H9 (cell line): ENCODE measurements around the gene TTC7B. TPM values are rescaled to one million over a fixed set of nuclear protein-coding genes. Genes with fewer than 3 reads are reported as not detected.

Experiments
- DNase-seq: peaks from one replicate; pipeline ENCODE4 v3.0.0-alpha.2; 2017
- H2AFZ ChIP-seq: one replicate; pipeline ENCODE4 v1.6.1; 2013; ENCODE audit warnings: mild to moderate bottlenecking, low read length, control low read depth, moderate library complexity
- H2AK5ac ChIP-seq: 2 replicates; pipeline ENCODE4 v1.6.1; 2013; ENCODE audit warnings: low read length, control low read depth, mixed read lengths; ENCODE audit not compliant: insufficient read length
- H2BK120ac ChIP-seq: one replicate; pipeline ENCODE4 v1.6.1; 2013; ENCODE audit warnings: low read depth, mild to moderate bottlenecking, low read length, control low read depth, inconsistent platforms; ENCODE audit not compliant: poor library complexity, severe bottlenecking
- H2BK12ac ChIP-seq: 2 replicates; pipeline ENCODE4 v1.6.1; 2013; ENCODE audit warnings: low read length, control low read depth, mixed read lengths, low read depth; ENCODE audit not compliant: insufficient read length
- H2BK15ac ChIP-seq: 2 replicates; pipeline ENCODE4 v1.6.1; 2013; ENCODE audit warnings: low read depth, low read length, control low read depth
- H2BK20ac ChIP-seq: one replicate; pipeline ENCODE4 v1.6.1; 2013; ENCODE audit warnings: low read depth, mild to moderate bottlenecking, low read length, control low read depth, inconsistent platforms; ENCODE audit not compliant: poor library complexity, severe bottlenecking
- H2BK5ac ChIP-seq: 2 replicates; pipeline ENCODE4 v1.6.1; 2013; ENCODE audit warnings: low read length, control low read depth, mixed read lengths; ENCODE audit not compliant: insufficient read length
- H3K14ac ChIP-seq: 2 replicates; pipeline ENCODE4 v1.6.1; 2013; ENCODE audit warnings: low read length, control low read depth; ENCODE audit not compliant: insufficient read depth
- H3K18ac ChIP-seq: 2 replicates; pipeline ENCODE4 v1.6.1; 2013; ENCODE audit warnings: low read depth, mild to moderate bottlenecking, mixed read lengths, low read length, control low read depth; ENCODE audit not compliant: insufficient read length
- H3K23ac ChIP-seq: 2 replicates; pipeline ENCODE4 v1.6.1; 2013; ENCODE audit warnings: low read length, control low read depth, mixed read lengths, low read depth; ENCODE audit not compliant: insufficient read length
- H3K23me2 ChIP-seq: 2 replicates; pipeline ENCODE4 v1.6.1; 2013; ENCODE audit warnings: low read depth, mild to moderate bottlenecking, mixed read lengths, low read length, control low read depth; ENCODE audit not compliant: insufficient read length, poor library complexity, severe bottlenecking
- H3K27ac ChIP-seq: 2 replicates; pipeline ENCODE4 v1.5.1; 2013; ENCODE audit warnings: low read length, control low read depth, mixed read lengths, low read depth; ENCODE audit not compliant: insufficient read length
- H3K27me3 ChIP-seq: 2 replicates; pipeline ENCODE4 v1.6.1; 2013; ENCODE audit warnings: low read length, control low read depth, inconsistent platforms; ENCODE audit not compliant: insufficient read depth
- H3K4ac ChIP-seq: 2 replicates; pipeline ENCODE4 v1.6.1; 2013; ENCODE audit warnings: low read depth, mild to moderate bottlenecking, control low read depth, inconsistent platforms, low read length, moderate library complexity
- H3K4me1 ChIP-seq: 2 replicates; pipeline ENCODE4 v1.6.1; 2013; ENCODE audit warnings: low read length, control low read depth, inconsistent platforms; ENCODE audit not compliant: insufficient read depth
- H3K4me2 ChIP-seq: 2 replicates; pipeline ENCODE4 v1.6.1; 2013; ENCODE audit warnings: low read length, control low read depth, mixed read lengths; ENCODE audit not compliant: insufficient read length, insufficient read depth
- H3K56ac ChIP-seq: 2 replicates; pipeline ENCODE4 v1.6.1; 2013; ENCODE audit warnings: low read depth, mild to moderate bottlenecking, mixed read lengths, low read length, control low read depth; ENCODE audit not compliant: insufficient read length
- H3K79me1 ChIP-seq: 2 replicates; pipeline ENCODE4 v1.6.1; 2013; ENCODE audit warnings: low read depth, mild to moderate bottlenecking, moderate library complexity, low read length, control low read depth, inconsistent platforms; ENCODE audit not compliant: insufficient read depth, poor library complexity, severe bottlenecking
- H3K79me2 ChIP-seq: 2 replicates; pipeline ENCODE4 v1.6.1; 2013; ENCODE audit warnings: low read length, control low read depth, inconsistent platforms; ENCODE audit not compliant: insufficient read depth
- H3K9ac ChIP-seq: 2 replicates; pipeline ENCODE4 v1.6.1; 2013; ENCODE audit warnings: low read length, control low read depth, mixed read lengths; ENCODE audit not compliant: insufficient read length; ENCODE audit errors: extremely low read depth
- H3K9me3 ChIP-seq: one replicate; pipeline ENCODE4 v1.6.1; 2013; ENCODE audit warnings: low read depth, low read length, inconsistent platforms; ENCODE audit not compliant: control insufficient read depth
- H3T11ph ChIP-seq: one replicate; pipeline ENCODE4 v1.6.1; 2013; ENCODE audit warnings: mild to moderate bottlenecking, low read length, control low read depth, inconsistent platforms
- H4K20me1 ChIP-seq: one replicate; pipeline ENCODE4 v1.6.1; 2013; ENCODE audit not compliant: control insufficient read depth, insufficient read length, insufficient read depth
- H4K5ac ChIP-seq: 2 replicates; pipeline ENCODE4 v1.6.1; 2013; ENCODE audit warnings: low read depth, mild to moderate bottlenecking, mixed read lengths, low read length, control low read depth; ENCODE audit not compliant: insufficient read length
- H4K8ac ChIP-seq: replicated peaks from 2 replicates; pipeline ENCODE4 v1.6.1; 2013; ENCODE audit warnings: low read length, control low read depth, mixed read lengths, low read depth; ENCODE audit not compliant: insufficient read length
- H4K91ac ChIP-seq: 2 replicates; pipeline ENCODE4 v1.6.1; 2013; ENCODE audit warnings: low read depth, mild to moderate bottlenecking, moderate library complexity, mixed read lengths, low read length, control low read depth; ENCODE audit not compliant: insufficient read length
- H3K27ac Mint-ChIP-seq, 3 experiments: 2 replicates in 2 of 3; 3 replicates in 1 of 3; pipeline ENCODE4 v1.8.0; 2020 to 2021; ENCODE audit warnings: mixed read lengths in 3 of 3, mild to moderate bottlenecking in 1 of 3, moderate library complexity in 1 of 3
- H3K27me3 Mint-ChIP-seq: 2 replicates; pipeline ENCODE4 v1.8.0; 2021; ENCODE audit warnings: low read depth, mild to moderate bottlenecking, moderate library complexity, mixed read lengths
- H3K36me3 Mint-ChIP-seq, 3 experiments: 2 replicates in 2 of 3; 3 replicates in 1 of 3; pipeline ENCODE4 v1.8.0; 2020 to 2021; ENCODE audit warnings: low read depth in 3 of 3, mixed read lengths in 3 of 3; ENCODE audit not compliant: insufficient read depth in 1 of 3
- H3K4me1 Mint-ChIP-seq, 2 experiments: 2 replicates each; pipeline ENCODE4 v1.8.0; 2020; ENCODE audit warnings: mixed read lengths in 2 of 2
- H3K4me3 Mint-ChIP-seq, 2 experiments: 2 replicates in 1 of 2; 3 replicates in 1 of 2; pipeline ENCODE4 v1.8.0; 2020 to 2021; ENCODE audit warnings: mild to moderate bottlenecking in 2 of 2, mixed read lengths in 2 of 2, moderate library complexity in 1 of 2
- H3K9me3 Mint-ChIP-seq, 2 experiments: 2 replicates in 1 of 2; 3 replicates in 1 of 2; pipeline ENCODE4 v1.8.0; 2020; ENCODE audit warnings: mild to moderate bottlenecking in 2 of 2, mixed read lengths in 2 of 2, moderate library complexity in 1 of 2
- WGBS: extraction: QIAGEN DNeasy Blood & Tissue Kit; methylation state at CpG from one replicate; pipeline ENCODE4 v1.1.7; 2013; ENCODE audit warnings: missing lambda C conversion rate, low lambda C conversion rate, mixed read lengths; ENCODE audit not compliant: insufficient read length; ENCODE audit errors: extremely low coverage; 5-methylcytosine and 5-hydroxymethylcytosine counted together
- total RNA-seq: library from RNA; stranded (reverse); gene quantifications from 2 replicates; pipeline ENCODE4 v1.2.1, GENCODE V29; 2021
- TF ChIP-seq, protein P1 (sequence below): fragments of 200-600 bp; sonication (generic); conservative IDR thresholded peaks from 3 replicates; pipeline ENCODE4 v1.8.0; 2021; ENCODE audit warnings: antibody characterized with exemption, mild to moderate bottlenecking

The TTC7B gene
- total RNA-seq, 1 experiment from 2014 or later, result 33.7 TPM

DNA sequence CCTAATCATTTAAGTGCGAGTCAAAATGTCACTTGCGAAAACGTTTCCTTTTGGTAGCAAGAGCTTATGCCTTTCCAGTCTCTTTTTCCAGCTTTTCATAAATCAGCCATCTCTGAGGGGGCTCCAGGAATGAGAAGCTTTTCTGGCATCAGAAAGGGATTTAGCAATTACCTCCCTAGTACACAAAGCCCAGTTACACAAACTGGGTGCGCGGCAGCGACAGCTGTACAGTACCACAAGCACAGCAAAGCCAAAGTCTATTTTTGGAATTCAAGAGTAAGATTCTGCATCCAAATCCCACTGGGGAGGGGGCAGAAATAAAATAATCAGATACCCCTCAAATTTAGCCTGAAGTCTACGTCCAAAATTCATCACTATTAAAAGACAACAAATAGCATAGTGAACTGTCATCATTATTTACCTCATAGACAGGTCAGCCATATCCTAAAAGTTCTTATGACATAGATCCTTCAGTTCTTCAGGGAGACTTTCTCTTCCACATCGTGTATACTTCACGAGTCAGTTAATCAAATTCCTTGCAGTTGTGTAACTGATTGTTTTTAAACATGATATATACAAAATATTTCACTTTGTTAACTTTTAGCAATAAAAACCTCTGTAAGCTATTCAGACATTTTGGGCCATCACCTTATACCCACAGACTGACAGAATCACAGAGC lies 150.8 kb downstream of the TTC7B start:
- H3K4me3 Mint-ChIP-seq, result no peak overlapping the region
- H3K27me3 Mint-ChIP-seq, result no peaks in the 10 kb centered on the region
- no peak overlapping the region for H4K5ac ChIP-seq
- H2AFZ ChIP-seq, result no peak overlapping the region
- no peak overlapping the region for H2BK20ac ChIP-seq
- no peaks in the 10 kb centered on the region for H3K79me2 ChIP-seq
- H3K27me3 ChIP-seq, result no peaks in the 10 kb centered on the region
- peaks cover 3 to 9% (median 8%) of the 10 kb centered on the region in 3 experiments for H3K36me3 Mint-ChIP-seq
- peaks cover 3% of the 10 kb centered on the region in 2 experiments; a peak in 3 of 5 replicates for H3K9me3 Mint-ChIP-seq
- H3K14ac ChIP-seq, result no peak overlapping the region
- H2BK15ac ChIP-seq, result no peak overlapping the region
- H2BK120ac ChIP-seq, result no peak overlapping the region
- H2BK12ac ChIP-seq, result no peak overlapping the region
- H3K4me2 ChIP-seq, result no peak overlapping the region
- H3K9me3 ChIP-seq, result no peaks in the 10 kb centered on the region
- no peaks in the 10 kb centered on the region; the same call in 1 of the 2 replicates for H3K4me1 ChIP-seq
- H3K79me1 ChIP-seq, result no peaks in the 10 kb centered on the region
- H4K8ac ChIP-seq, result no peak overlapping the region
- no CpG with 5 or more reads among the region's 9 CpGs for WGBS
- H3K23ac ChIP-seq, result no peak overlapping the region
- no peak for DNase-seq
- no peaks in the 10 kb centered on the region for H4K20me1 ChIP-seq
- H3K23me2 ChIP-seq, result no peaks in the 10 kb centered on the region
- H3K56ac ChIP-seq, result no peak overlapping the region
- H3K18ac ChIP-seq, result no peak overlapping the region
- H3T11ph ChIP-seq, result no peak overlapping the region
- H4K91ac ChIP-seq, result no peak overlapping the region
- TF ChIP-seq, protein P1, sequence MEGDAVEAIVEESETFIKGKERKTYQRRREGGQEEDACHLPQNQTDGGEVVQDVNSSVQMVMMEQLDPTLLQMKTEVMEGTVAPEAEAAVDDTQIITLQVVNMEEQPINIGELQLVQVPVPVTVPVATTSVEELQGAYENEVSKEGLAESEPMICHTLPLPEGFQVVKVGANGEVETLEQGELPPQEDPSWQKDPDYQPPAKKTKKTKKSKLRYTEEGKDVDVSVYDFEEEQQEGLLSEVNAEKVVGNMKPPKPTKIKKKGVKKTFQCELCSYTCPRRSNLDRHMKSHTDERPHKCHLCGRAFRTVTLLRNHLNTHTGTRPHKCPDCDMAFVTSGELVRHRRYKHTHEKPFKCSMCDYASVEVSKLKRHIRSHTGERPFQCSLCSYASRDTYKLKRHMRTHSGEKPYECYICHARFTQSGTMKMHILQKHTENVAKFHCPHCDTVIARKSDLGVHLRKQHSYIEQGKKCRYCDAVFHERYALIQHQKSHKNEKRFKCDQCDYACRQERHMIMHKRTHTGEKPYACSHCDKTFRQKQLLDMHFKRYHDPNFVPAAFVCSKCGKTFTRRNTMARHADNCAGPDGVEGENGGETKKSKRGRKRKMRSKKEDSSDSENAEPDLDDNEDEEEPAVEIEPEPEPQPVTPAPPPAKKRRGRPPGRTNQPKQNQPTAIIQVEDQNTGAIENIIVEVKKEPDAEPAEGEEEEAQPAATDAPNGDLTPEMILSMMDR, result no peak
- no peak overlapping the region for H3K9ac ChIP-seq
- H2BK5ac ChIP-seq, result no peak overlapping the region
- no peak overlapping the region for H2AK5ac ChIP-seq
- no peak overlapping the region for H3K27ac ChIP-seq
- H3K4ac ChIP-seq, result no peak overlapping the region
- peaks cover 18 to 24% of the 10 kb centered on the region in 2 experiments for H3K4me1 Mint-ChIP-seq
- H3K27ac Mint-ChIP-seq, result no peak overlapping the region
